HFF-Myc (cell line): Measurements from ENCODE around the gene KLF14.
"Not testable (repeated sequence)": the region's sequence is repeated elsewhere in the genome, so short reads cannot be mapped to it uniquely, and the experiment has no call there.

Experiments
- DNase-seq: peaks from one replicate; pipeline ENCODE4 v3.0.0-alpha.2; 2011; ENCODE audit warnings: low read depth; ENCODE audit errors: extremely low read depth
- H3K4me3 ChIP-seq: replicated peaks from 2 replicates; pipeline ENCODE4 v1.5.1; 2011; ENCODE audit warnings: low read depth, mild to moderate bottlenecking, control low read depth, low read length
- CTCF ChIP-seq: IDR thresholded peaks from 2 replicates; pipeline ENCODE4 v1.5.1; 2012; ENCODE audit warnings: mild to moderate bottlenecking, low read depth, low read length, control low read depth; ENCODE audit errors: missing control alignments

KLF14 gene

GRCh38 chr7:130697820-130698219 is 36.2 kb downstream of the KLF14 start:
- no peak for TF ChIP-seq CTCF
- no peak for DNase-seq
- H3K4me3 ChIP-seq: no peak overlapping the region

- TF ChIP-seq CTCF: peak; percentile 50
- no peak for DNase-seq
- no peak overlapping the region for H3K4me3 ChIP-seq
These were observed 38.2 kb downstream of the KLF14 start for GRCh38 chr7:130695840-130696239.

- not testable (repeated sequence) for H3K4me3 ChIP-seq, DNase-seq
These were observed 41.6 kb downstream of the KLF14 start for GRCh38 chr7:130692396-130692795.

GRCh38 chr7:130689683-130690082 is 44.3 kb downstream of the KLF14 start:
- DNase-seq: no peak
- H3K4me3 ChIP-seq: no peak overlapping the region
- no peak for TF ChIP-seq CTCF

GRCh38 chr7:130683026-130683425 is 51.0 kb downstream of the KLF14 start:
- H3K4me3 ChIP-seq: no peak overlapping the region
- TF ChIP-seq CTCF: no peak
- no peak for DNase-seq
